HepG2 (cell line): ENCODE data around the gene LANCL3. TPM values are rescaled to one million over a fixed set of nuclear protein-coding genes. Genes with fewer than 3 reads are reported as not detected.

Experiments used
- ATAC-seq: fragments of 200-7000 bp; cut with Tn5 transposase; 3 replicates; pipeline ENCODE4 v1.9.1; 2020; ENCODE audit warnings: mild to moderate bottlenecking, moderate library complexity
- BruUV-seq: library from RNA; stranded (reverse); fragments of 400-500 nt; replicated peaks from 2 replicates; lab custom pipeline; 2021; lab: Mats Ljungman, UMichigan
- CTCF ChIA-PET: fragments of 300-600 bp; formaldehyde crosslinking; extraction: SDS; loops from one replicate; lab custom pipeline; 2021; ENCODE audit warnings: low total read pairs, inconsistent platforms, low intra/inter-chr PET ratio; lab: Yijun Ruan, JAX
- POLR2A ChIA-PET: fragments of 350-600 bp; sonication (Branson Sonifier 250); formaldehyde crosslinking; loops from one replicate; lab custom pipeline; 2020; ENCODE audit warnings: antibody characterized with exemption, inconsistent platforms; lab: Yijun Ruan, JAX
- DNase-seq: peaks from one replicate; pipeline ENCODE4 v3.0.0-alpha.2; 2015; ENCODE audit warnings: low spot score
- FAIRE-seq: peaks from 3 replicates; lab custom pipeline; 2011; peaks lifted over from hg19 to GRCh38; lab: Jason Lieb, UNC
- H2AFZ ChIP-seq: one replicate; pipeline ENCODE4 v1.6.1; 2011; ENCODE audit warnings: low read length, inconsistent platforms
- H3K27ac ChIP-seq: fragments of 300-600 bp; 3 replicates; pipeline ENCODE4 v1.8.0; 2011; ENCODE audit warnings: mixed run types, mild to moderate bottlenecking, mixed read lengths, low read length, inconsistent platforms; ENCODE audit not compliant: insufficient read depth; ENCODE audit errors: extremely low read length
- H3K27me3 ChIP-seq, 2 experiments: fragments of 200-600 bp in 1 of 2; 2 replicates in 1 of 2; 3 replicates in 1 of 2; pipeline versions ENCODE4 v1.6.0 to v1.8.0; 2011; ENCODE audit warnings: low read length in 2 of 2, mild to moderate bottlenecking in 2 of 2, moderate library complexity in 2 of 2, inconsistent platforms in 1 of 2; ENCODE audit not compliant: insufficient read depth in 2 of 2, control insufficient read depth in 1 of 2
- H3K36me3 ChIP-seq, 2 experiments: fragments of 200-600 bp in 1 of 2; replicated peaks in 1 of 2; 2 replicates in 1 of 2; 3 replicates in 1 of 2; pipeline versions ENCODE4 v1.5.1 to v1.8.0; 2011; ENCODE audit warnings: low read length in 2 of 2, inconsistent platforms in 1 of 2; ENCODE audit not compliant: insufficient read depth in 2 of 2, control insufficient read depth in 1 of 2
- H3K4me1 ChIP-seq: 2 replicates; pipeline ENCODE4 v1.5.1; 2012; ENCODE audit warnings: low read length, inconsistent platforms; ENCODE audit not compliant: insufficient read depth
- H3K4me2 ChIP-seq: 2 replicates; pipeline ENCODE4 v1.6.0; 2011; ENCODE audit warnings: low read depth, low read length, inconsistent platforms
- H3K4me3 ChIP-seq, 3 experiments: fragments of 200-600 bp in 1 of 3; sonication (generic), shearing (Covaris generic) in 1 of 3; replicated peaks in 1 of 3; 2 replicates each; pipeline ENCODE4 v1.5.1; 2011 to 2016; ENCODE audit warnings: low read length in 3 of 3, inconsistent platforms in 2 of 3, low read depth in 2 of 3, mild to moderate bottlenecking in 2 of 3, control low read depth in 1 of 3, mixed read lengths in 1 of 3; ENCODE audit not compliant: insufficient read depth in 1 of 3
- H3K79me2 ChIP-seq: one replicate; pipeline ENCODE4 v1.6.1; 2011; ENCODE audit warnings: low read length, inconsistent platforms; ENCODE audit not compliant: insufficient read depth
- H3K9ac ChIP-seq: 2 replicates; pipeline ENCODE4 v1.6.0; 2011; ENCODE audit warnings: mild to moderate bottlenecking, low read depth, low read length, inconsistent platforms; ENCODE audit not compliant: insufficient read depth
- H3K9me3 ChIP-seq: 2 replicates; pipeline ENCODE4 v1.5.1; 2012; ENCODE audit warnings: mild to moderate bottlenecking, low read length
- H4K20me1 ChIP-seq: 2 replicates; pipeline ENCODE4 v1.6.0; 2011; ENCODE audit warnings: inconsistent platforms, mild to moderate bottlenecking, low read length, moderate library complexity; ENCODE audit not compliant: insufficient read depth
- CBFB ChIP-seq: sonication (generic); formaldehyde crosslinking; IDR thresholded peaks from 2 replicates; pipeline ENCODE4 v1.4.0; 2020; ENCODE audit warnings: missing genetic modification reagents
- E2F5 ChIP-seq: sonication (generic); formaldehyde crosslinking; conservative IDR thresholded peaks from 2 replicates; pipeline ENCODE4 v1.4.0; 2020; ENCODE audit warnings: missing genetic modification reagents
- GABPB1 ChIP-seq: IDR thresholded peaks from 2 replicates; pipeline ENCODE4 v1.6.1; 2016; ENCODE audit warnings: mild to moderate bottlenecking, missing genetic modification reagents, moderate library complexity, missing compliant biosample characterization
- IKZF1 ChIP-seq: fragments of 450-650 bp; IDR thresholded peaks from 2 replicates; pipeline ENCODE4 v1.7.1; 2016
- MXI1 ChIP-seq: IDR thresholded peaks from 3 replicates; pipeline ENCODE4 v1.6.1; 2012; ENCODE audit warnings: low read depth, low read length, inconsistent platforms, borderline replicate concordance
- NR1H2 ChIP-seq: sonication (generic); formaldehyde crosslinking; IDR thresholded peaks from 2 replicates; pipeline ENCODE4 v1.8.1; 2022; ENCODE audit warnings: low read depth, missing genetic modification reagents, borderline replicate concordance
- ONECUT2 ChIP-seq: sonication (generic); formaldehyde crosslinking; IDR thresholded peaks from 2 replicates; pipeline ENCODE4 v1.4.0; 2020; ENCODE audit warnings: missing genetic modification reagents
- PPARG ChIP-seq: conservative IDR thresholded peaks from 2 replicates; pipeline ENCODE4 v1.6.1; 2016; ENCODE audit warnings: missing biosample characterization, missing genetic modification reagents
- TBL1XR1 ChIP-seq: fragments of 150-350 bp; IDR thresholded peaks from 2 replicates; pipeline ENCODE4 v1.6.1; 2014; ENCODE audit warnings: borderline replicate concordance, low read length; ENCODE audit not compliant: partially characterized antibody
- ZNF274 ChIP-seq: sonication (generic); formaldehyde crosslinking; IDR thresholded peaks from 2 replicates; pipeline ENCODE4 v1.5.1; 2020; ENCODE audit warnings: mild to moderate bottlenecking, missing genetic modification reagents
- ZNF572 ChIP-seq: sonication (generic); formaldehyde crosslinking; IDR thresholded peaks from 2 replicates; pipeline ENCODE4 v1.5.1; 2020; ENCODE audit warnings: mild to moderate bottlenecking, missing genetic modification reagents
- ZNF766 ChIP-seq: sonication (generic); formaldehyde crosslinking; IDR thresholded peaks from 2 replicates; pipeline ENCODE4 v1.5.0; 2020; ENCODE audit warnings: missing genetic modification reagents, borderline replicate concordance
- ZNF773 ChIP-seq: sonication (generic); formaldehyde crosslinking; IDR thresholded peaks from 2 replicates; pipeline ENCODE4 v1.4.0; 2020; ENCODE audit warnings: missing genetic modification reagents, borderline replicate concordance
- WGBS: methylation state at CpG from one replicate; pipeline ENCODE4 v1.1.6; 2017; ENCODE audit warnings: low lambda C conversion rate; 5-methylcytosine and 5-hydroxymethylcytosine counted together
- in situ Hi-C: cut with HindIII; loops from 2 replicates; pipeline ENCODE4 v1.10.0; 2017; ENCODE audit warnings: low pct_unique_long_range_greater_than_20kb; ENCODE audit not compliant: extremely low pct_ligation_motif_present
- intact Hi-C: fragments of 100-400 bp; cut with micrococcal nuclease; formaldehyde crosslinking; loops from one replicate; pipeline ENCODE4 v1.10.0; 2022; ENCODE audit not compliant: unreplicated experiment
- polyA plus RNA-seq, 8 experiments: library from polyadenylated mRNA; depleted of rRNA in 3 of 8; stranded (reverse) in 7 of 8; unstranded in 1 of 8; fragments of >200 nt; fragmentation: Illumina TruSeq in 4 of 8; extraction: Trizol in 4 of 8; gene quantifications; 2 replicates each; pipeline versions ENCODE4 v1.2.1 to v1.2.3, GENCODE V29; 2011 to 2016; ENCODE audit warnings: low read depth in 4 of 8, missing spikeins in 1 of 8, mixed read lengths in 1 of 8; ENCODE audit not compliant: insufficient read depth in 1 of 8
- total RNA-seq, 5 experiments: library from RNA; depleted of rRNA; stranded (reverse); fragments of >200 nt; fragmentation: Illumina TruSeq; extraction: Trizol; gene quantifications; 2 replicates each; pipeline ENCODE4 v1.2.3, GENCODE V29; 2016; ENCODE audit warnings: low read depth in 1 of 5

LANCL3 gene
- total and polyA plus RNA-seq, 2 of the 13 experiments (the other 11 are each of a cell fraction or from before 2014, with no cell fraction given): not detected

GRCh38 chrX:37672563-37672962, 101.1 kb downstream of the LANCL3 start:
- Histone ChIP-seq H3K27ac (no peak overlapping the region), H3K4me3 (no peak overlapping the region), H4K20me1 (no peaks in the 10 kb centered on the region), H3K9ac (no peak overlapping the region), H3K36me3 (no peaks in the 10 kb centered on the region), H3K9me3 (no peaks in the 10 kb centered on the region), H3K4me1 (no peaks in the 10 kb centered on the region), H3K4me2 (no peak overlapping the region), H3K27me3 (no peaks in the 10 kb centered on the region), H3K79me2 (no peaks in the 10 kb centered on the region), H2AFZ (no peak overlapping the region)
- ATAC-seq (no peak), DNase-seq (no peak), FAIRE-seq (no peak)
- no peak for TF ChIP-seq ZNF773 (CRISPR knock-in tag)
- TF ChIP-seq ZNF572 (CRISPR knock-in tag): no peak
- TF ChIP-seq MXI1: no peak
- TF ChIP-seq NR1H2 (CRISPR knock-in tag): no peak
- no peak for TF ChIP-seq ZNF274 (CRISPR knock-in tag)
- no peak for TF ChIP-seq PPARG (CRISPR knock-in tag)
- in situ Hi-C loops (no loop called here), intact Hi-C loops (no loop called here)
- BruUV-seq: no TSS peak
- 0% methylated on average over 1 of the region's 4 CpGs for WGBS
- POLR2A ChIA-PET: no interaction called here
- CTCF ChIA-PET: no interaction called here

DNA sequence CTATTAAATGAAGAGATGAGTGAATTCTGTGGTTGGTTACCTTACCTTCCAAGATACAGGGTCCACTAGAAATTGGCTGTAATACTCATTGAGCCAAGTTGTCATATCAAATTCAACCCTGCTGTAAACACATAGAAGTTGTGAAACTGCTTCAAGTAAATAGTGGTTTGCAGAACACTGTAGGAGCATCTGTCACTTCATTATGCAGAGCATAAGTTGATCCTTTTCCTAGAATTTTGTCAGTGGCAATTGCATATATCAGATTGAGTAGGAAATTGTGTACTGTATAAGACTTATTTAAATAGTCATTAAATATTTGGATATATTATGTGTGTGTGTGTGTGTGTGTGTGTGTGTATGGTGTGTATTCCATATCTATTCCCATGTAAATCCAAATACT, 105.3 kb downstream of the LANCL3 start:
- ATAC-seq (no peak), FAIRE-seq (no peak), DNase-seq (no peak)
- Histone ChIP-seq H4K20me1 (no peaks in the 10 kb centered on the region), H3K9me3 (no peaks in the 10 kb centered on the region), H3K4me3 (no peak overlapping the region), H3K27me3 (no peaks in the 10 kb centered on the region), H3K27ac (no peak overlapping the region), H3K4me1 (no peaks in the 10 kb centered on the region), H2AFZ (no peak overlapping the region), H3K36me3 (no peaks in the 10 kb centered on the region), H3K4me2 (no peak overlapping the region), H3K9ac (no peak overlapping the region), H3K79me2 (no peaks in the 10 kb centered on the region)
- ChIA-PET POLR2A (no interaction called here), CTCF (no interaction called here)
- no peak for TF ChIP-seq CBFB
- no peak for TF ChIP-seq ONECUT2
- no peak for TF ChIP-seq ZNF766 (CRISPR knock-in tag)
- TF ChIP-seq IKZF1: no peak
- no peak for TF ChIP-seq GABPB1 (CRISPR knock-in tag)
- no peak for TF ChIP-seq E2F5 (CRISPR knock-in tag)
- TF ChIP-seq TBL1XR1: no peak
- in situ Hi-C loops (no loop called here), intact Hi-C loops (no loop called here)
- BruUV-seq: no TSS peak
